Measurements from ENCODE around the gene MAP7D1.

Gene MAP7D1

GRCh38 chr1:36119456-36119855 is 36.5 kb upstream of the MAP7D1 start:
- TF ChIP-seq CTCF (IDR thresholded peaks at IDR 0.05), result no peak
- peak overlapping the region; percentile 57 to 88 for H3K27ac ChIP-seq
- DNase-seq (ENCODE audit: low spot score), result no peak
- no peak overlapping the region for H3K4me3 ChIP-seq

DNA sequence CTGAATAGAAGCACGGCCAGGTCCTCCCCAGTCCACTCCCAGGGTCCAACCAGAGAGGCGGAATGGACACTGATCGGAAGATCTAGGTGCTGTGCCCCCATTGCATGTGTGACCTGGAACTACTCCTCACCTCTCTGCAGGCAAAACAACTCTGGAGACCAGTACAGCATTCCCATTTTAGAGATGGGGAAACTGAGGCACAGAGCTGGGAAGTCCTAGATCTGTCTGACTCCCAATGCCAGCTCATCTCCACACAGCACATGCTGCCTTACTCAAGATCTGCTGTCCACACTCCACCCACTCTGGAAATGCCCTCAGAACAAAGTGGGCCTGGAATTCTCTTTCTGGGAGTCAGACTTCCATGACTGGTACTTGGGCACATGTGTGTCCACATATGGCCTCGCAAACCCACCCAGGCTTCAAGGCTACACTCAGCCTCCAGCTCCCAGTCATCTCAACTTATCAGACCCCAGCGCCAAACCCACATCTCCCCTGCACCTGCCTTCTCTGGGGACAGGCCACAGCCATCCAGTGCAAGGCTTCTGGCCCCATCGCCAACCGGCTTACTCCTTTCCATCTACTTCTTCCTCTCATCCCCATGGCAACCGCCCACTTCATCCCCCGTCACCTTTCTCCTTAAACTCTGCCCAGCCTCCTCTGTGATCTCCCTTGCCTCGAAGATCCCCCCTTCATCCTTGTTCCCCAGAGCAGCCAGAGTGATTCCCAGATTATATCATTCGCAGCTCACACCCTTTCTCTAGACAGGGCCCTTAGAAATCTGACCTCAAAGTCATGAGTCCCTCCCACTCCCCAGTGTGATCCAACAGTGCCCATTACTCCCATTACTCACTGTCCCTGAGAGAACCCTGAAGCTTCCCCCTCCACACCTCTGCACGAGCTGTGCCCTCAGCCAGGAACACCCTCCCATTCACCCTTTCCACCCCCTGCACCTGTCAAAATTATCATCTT is 33.6 kb upstream of the MAP7D1 start:
- Histone ChIP-seq H3K4me3 (no peak overlapping the region), H3K27ac (peak overlapping the region in 1 of 2 donors; percentile 93)

GRCh38 chr1:36123356-36123755 is 32.6 kb upstream of the MAP7D1 start:
- no peak for TF ChIP-seq CTCF (IDR thresholded peaks at IDR 0.05)
- Histone ChIP-seq H3K4me3 (peak overlapping the region; percentile 86), H3K27ac (peak overlapping the region in 1 of 2 donors; percentile 93)
- no peak for DNase-seq (ENCODE audit: low spot score)

More for the DNA sequence above, 33.6 kb upstream of the MAP7D1 start:
- no peak for DNase-seq (ENCODE audit: low spot score)
- TF ChIP-seq CTCF (IDR thresholded peaks at IDR 0.05), result no peak

DNA sequence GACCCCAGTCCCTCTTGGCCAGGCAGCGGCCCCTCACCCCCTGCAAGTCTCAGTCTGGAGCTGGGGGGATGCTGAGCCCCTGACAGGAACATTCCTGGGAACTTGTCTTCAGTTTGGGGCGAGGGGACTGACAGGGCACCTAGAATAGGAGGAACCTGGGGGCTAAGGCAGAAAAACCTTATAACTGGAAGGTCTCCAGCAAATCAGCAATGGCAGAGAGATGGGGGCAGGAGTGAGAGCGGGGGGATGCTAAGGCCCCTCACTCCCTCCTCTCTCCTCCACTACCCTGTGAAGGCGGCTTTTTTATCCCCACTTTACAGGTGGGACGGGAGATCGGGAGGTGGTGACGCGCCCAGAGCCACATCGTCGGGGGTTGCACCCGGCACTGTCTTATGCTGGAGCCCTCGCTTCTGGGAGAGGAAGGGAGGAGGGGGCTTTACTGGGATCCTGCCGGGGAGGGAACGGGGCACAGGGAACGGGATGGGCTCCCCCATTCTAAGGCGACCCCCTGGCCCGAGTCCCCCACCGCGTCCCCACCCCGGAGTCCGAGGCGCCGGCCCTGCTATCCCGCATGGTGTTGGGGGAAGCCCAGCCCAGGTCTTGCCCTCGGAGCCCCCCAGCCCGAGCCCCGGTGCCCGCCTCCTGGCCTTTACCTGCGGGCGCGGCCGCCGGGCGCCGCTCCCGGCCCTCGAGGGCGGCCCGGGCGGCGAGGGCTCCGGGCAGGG is 31.4 kb upstream of the MAP7D1 start:
- TF ChIP-seq CTCF (IDR thresholded peaks at IDR 0.05), result no peak
- DNase-seq (ENCODE audit: low spot score), result no peak
- Histone ChIP-seq H3K27ac (peak overlapping the region; percentile 70 to 93), H3K4me3 (peak overlapping the region; percentile 86)

GRCh38 chr1:36125129-36125991 is 30.6 kb upstream of the MAP7D1 start, which contains the start of gene COL8A2:
Gene COL8A2 (minus strand): TSS chr1:36125222. CDS start chr1:36100242, 24,980 bp downstream.
- no peak for DNase-seq (ENCODE audit: low spot score)
- TF ChIP-seq CTCF (IDR thresholded peaks at IDR 0.05), result no peak
- Histone ChIP-seq H3K27ac (peak within 1 kb of the TSS; percentile 70 to 93), H3K4me3 (peak within 1 kb of the TSS; percentile 86)

GRCh38 chr1:36126005-36126716 is 29.8 kb upstream of the MAP7D1 start:
- Histone ChIP-seq H3K4me3 (peak overlapping the region; percentile 86), H3K27ac (peak overlapping the region in 1 of 2 donors; percentile 93)
- DNase-seq (ENCODE audit: low spot score), result no peak
- TF ChIP-seq CTCF (IDR thresholded peaks at IDR 0.05), result no peak

Measured in coronary artery (tissue), 2 donors.